HG03159 (cell line): ENCODE data around the gene RFX7.
A peak's percentile ranks its signal among the peaks of the same experiment; 100 is the strongest.
"Not testable (repeated sequence)": the region's sequence is repeated elsewhere in the genome, so short reads cannot be mapped to it uniquely, and the experiment has no call there.

Experiments
- ATAC-seq: cut with Tn5 transposase; IDR thresholded peaks from one replicate; pipeline ENCODE4 v1.9.1; 2021; ENCODE audit warnings: mild to moderate bottlenecking, moderate library complexity; ENCODE audit not compliant: unreplicated experiment

RFX7 gene

GRCh38 chr15:56207711-56208110 is 36.0 kb downstream of the RFX7 start:
- no peak for ATAC-seq

GRCh38 chr15:56207092-56207491 is 36.6 kb downstream of the RFX7 start:
- peak; percentile 80 for ATAC-seq

GRCh38 chr15:56205061-56205876 is 38.4 kb downstream of the RFX7 start:
- no peak for ATAC-seq

- ATAC-seq, result not testable (repeated sequence)
Observed at GRCh38 chr15:56203312-56203922, 40.3 kb downstream of the RFX7 start.

GRCh38 chr15:56202701-56203100 is 41.0 kb downstream of the RFX7 start:
- no peak for ATAC-seq

GRCh38 chr15:56199038-56199437 is 44.6 kb downstream of the RFX7 start:
- no peak for ATAC-seq

- no peak for ATAC-seq
Observed at GRCh38 chr15:56194035-56194434, 49.6 kb downstream of the RFX7 start.

GRCh38 chr15:56192659-56193442 is 50.8 kb downstream of the RFX7 start:
- ATAC-seq, result no peak

GRCh38 chr15:56187665-56188064 is 56.0 kb downstream of the RFX7 start:
- no peak for ATAC-seq

GRCh38 chr15:56185980-56186379 is 57.7 kb downstream of the RFX7 start:
- no peak for ATAC-seq

- ATAC-seq, result no peak
Observed at GRCh38 chr15:56184516-56184915, 59.2 kb downstream of the RFX7 start.

GRCh38 chr15:56180851-56181250 is 62.8 kb downstream of the RFX7 start:
- no peak for ATAC-seq

GRCh38 chr15:56176996-56177395 is 66.7 kb downstream of the RFX7 start:
- ATAC-seq, result no peak

- ATAC-seq, result no peak
Observed at GRCh38 chr15:56175788-56176187, 67.9 kb downstream of the RFX7 start.

GRCh38 chr15:56174649-56175048 is 69.0 kb downstream of the RFX7 start:
- ATAC-seq, result no peak

- no peak for ATAC-seq
Observed at GRCh38 chr15:56168394-56168793, 75.3 kb downstream of the RFX7 start.

GRCh38 chr15:56165234-56165633 is 78.4 kb downstream of the RFX7 start:
- no peak for ATAC-seq

- ATAC-seq, result no peak
Observed at GRCh38 chr15:56160966-56161365, 82.7 kb downstream of the RFX7 start.

GRCh38 chr15:56156877-56157276 is 86.8 kb downstream of the RFX7 start:
- no peak for ATAC-seq

GRCh38 chr15:56155278-56155677 is 88.4 kb downstream of the RFX7 start:
- ATAC-seq, result not testable (repeated sequence)

- not testable (repeated sequence) for ATAC-seq
Observed at GRCh38 chr15:56154768-56155167, 88.9 kb downstream of the RFX7 start.

GRCh38 chr15:56150204-56150603 is 93.5 kb downstream of the RFX7 start:
- no peak for ATAC-seq
